Endothelial cell of umbilical vein (primary cell): ENCODE results near the gene NACA2. TPM values are rescaled to one million over a fixed set of nuclear protein-coding genes. Genes with fewer than 3 reads are reported as not detected.

Experiments
- BruUV-seq: library from RNA; stranded (reverse); fragments of 400-500 nt; replicated peaks from 2 replicates; lab custom pipeline; 2021; lab: Mats Ljungman, UMichigan
- CTCF ChIA-PET: fragments of 300-600, 350-600 bp; sonication (Branson Sonifier 250); formaldehyde crosslinking; loops from one replicate; lab custom pipeline; 2021; ENCODE audit warnings: antibody characterized with exemption, inconsistent platforms; lab: Charles Lee
- POLR2A ChIA-PET: fragments of 300-600, 350-600 bp; sonication (Branson Sonifier 250); formaldehyde crosslinking; loops from one replicate; lab custom pipeline; 2021; ENCODE audit warnings: antibody characterized with exemption, inconsistent platforms; lab: Charles Lee
- DNase-seq: peaks from one replicate; pipeline ENCODE4 v3.0.0-alpha.2; 2011; ENCODE audit warnings: low read depth, low spot score
- FAIRE-seq: peaks from 2 replicates; lab custom pipeline; 2011; peaks lifted over from hg19 to GRCh38; lab: Jason Lieb, UNC
- H2AFZ ChIP-seq: 2 replicates; pipeline ENCODE4 v1.6.0; 2012; ENCODE audit warnings: low read depth, low read length, control low read depth, inconsistent platforms
- H3K27ac ChIP-seq: 2 replicates; pipeline ENCODE4 v1.5.1; 2011; ENCODE audit warnings: low read depth, mild to moderate bottlenecking, control low read depth, low read length, moderate library complexity; ENCODE audit not compliant: insufficient read depth
- H3K27me3 ChIP-seq, 2 experiments: 2 replicates each; pipeline versions ENCODE4 v1.6.0 to v1.6.1; 2011; ENCODE audit warnings: low read length in 2 of 2, mixed read lengths in 1 of 2; ENCODE audit not compliant: control insufficient read depth in 2 of 2, insufficient read depth in 2 of 2
- H3K36me3 ChIP-seq, 2 experiments: 2 replicates in 1 of 2; 3 replicates in 1 of 2; pipeline ENCODE4 v1.5.1; 2011; ENCODE audit warnings: low read length in 2 of 2, mild to moderate bottlenecking in 1 of 2, moderate library complexity in 1 of 2; ENCODE audit not compliant: control insufficient read depth in 2 of 2, insufficient read depth in 2 of 2; ENCODE audit errors: extremely low read depth in 1 of 2
- H3K4me1 ChIP-seq: 3 replicates; pipeline ENCODE4 v1.5.1; 2011; ENCODE audit warnings: mild to moderate bottlenecking, low read length; ENCODE audit not compliant: control insufficient read depth, insufficient read depth; ENCODE audit errors: extremely low read depth
- H3K4me2 ChIP-seq: 2 replicates; pipeline ENCODE4 v1.6.1; 2011; ENCODE audit warnings: low read length, control low read depth, mixed read lengths; ENCODE audit not compliant: insufficient read depth
- H3K4me3 ChIP-seq, 3 experiments: fragments of 200-600 bp in 1 of 3; sonication (generic), shearing (Covaris generic) in 1 of 3; replicated peaks in 1 of 3; 2 replicates each; pipeline ENCODE4 v1.5.1; 2011 to 2016; ENCODE audit warnings: control low read depth in 3 of 3, low read length in 3 of 3, mild to moderate bottlenecking in 2 of 3, inconsistent platforms in 1 of 3, low read depth in 1 of 3, moderate library complexity in 1 of 3; ENCODE audit not compliant: insufficient read depth in 1 of 3
- H3K79me2 ChIP-seq: 2 replicates; pipeline ENCODE4 v1.6.0; 2012; ENCODE audit warnings: low read length, inconsistent platforms; ENCODE audit not compliant: control insufficient read depth, insufficient read depth
- H3K9ac ChIP-seq: replicated peaks from 2 replicates; pipeline ENCODE3; 2011; ENCODE audit warnings: low read length, control low read depth; ENCODE audit not compliant: insufficient read depth; ENCODE audit errors: extremely low read depth
- H3K9me1 ChIP-seq: replicated peaks from 3 replicates; pipeline ENCODE4 v1.6.0; 2011; ENCODE audit warnings: mild to moderate bottlenecking, low read length; ENCODE audit not compliant: control insufficient read depth, insufficient read depth; ENCODE audit errors: extremely low read depth
- H3K9me3 ChIP-seq: replicated peaks from 2 replicates; pipeline ENCODE4 v1.5.1; 2012; ENCODE audit warnings: low read length, inconsistent platforms; ENCODE audit not compliant: control insufficient read depth, insufficient read depth
- H4K20me1 ChIP-seq: replicated peaks from 2 replicates; pipeline ENCODE3; 2011; ENCODE audit warnings: mild to moderate bottlenecking, low read length; ENCODE audit not compliant: control insufficient read depth, insufficient read depth; ENCODE audit errors: extremely low read depth
- CTCF ChIP-seq, 2 donors: IDR thresholded peaks; 1 replicate in 1 of 2; 2 replicates in 1 of 2; pipeline ENCODE4 v1.5.1; 2011; ENCODE audit warnings: low read length in 2 of 2, mild to moderate bottlenecking in 2 of 2, moderate library complexity in 2 of 2, control low read depth in 1 of 2, inconsistent platforms in 1 of 2, low read depth in 1 of 2; ENCODE audit not compliant: insufficient read depth in 1 of 2; ENCODE audit errors: extremely low read depth in 1 of 2
- EZH2 ChIP-seq: IDR thresholded peaks from 2 replicates; pipeline ENCODE4 v1.6.1; 2012; ENCODE audit warnings: borderline replicate concordance, low read depth, mild to moderate bottlenecking, moderate library complexity, low read length, inconsistent platforms; ENCODE audit not compliant: severe bottlenecking
- FOS ChIP-seq: IDR thresholded peaks from 2 replicates; pipeline ENCODE4 v1.6.1; 2011; ENCODE audit warnings: mild to moderate bottlenecking, low read length, moderate library complexity, borderline replicate concordance; ENCODE audit not compliant: insufficient read depth
- GATA2 ChIP-seq: IDR thresholded peaks from 2 replicates; pipeline ENCODE4 v1.7.0; 2011; ENCODE audit warnings: low read depth, mild to moderate bottlenecking, moderate library complexity, mixed read lengths, low read length; ENCODE audit not compliant: insufficient read length, insufficient read depth
- JUN ChIP-seq: IDR thresholded peaks from 2 replicates; pipeline ENCODE4 v1.6.1; 2011; ENCODE audit warnings: borderline replicate concordance, low read depth; ENCODE audit not compliant: insufficient read length, insufficient read depth
- MAX ChIP-seq: IDR thresholded peaks from 2 replicates; pipeline ENCODE4 v1.6.1; 2011; ENCODE audit not compliant: insufficient read depth, insufficient read length
- MYC ChIP-seq: IDR thresholded peaks from one replicate; pipeline ENCODE4 v1.6.1; 2011; ENCODE audit warnings: mild to moderate bottlenecking, low read depth, low read length
- POLR2A ChIP-seq: IDR thresholded peaks from 2 replicates; pipeline ENCODE4 v1.6.1; 2012; ENCODE audit warnings: low read depth, mild to moderate bottlenecking, control low read depth, low read length
- POLR2AphosphoS5 ChIP-seq: IDR thresholded peaks from 2 replicates; pipeline ENCODE4 v1.6.1; 2012; ENCODE audit warnings: low read depth, mild to moderate bottlenecking, control low read depth, low read length, moderate library complexity; ENCODE audit not compliant: insufficient read depth
- dilution Hi-C: fragments of 300-500 bp; cut with MboI; formaldehyde crosslinking; loops from one replicate; pipeline ENCODE4 v1.15.0; 2019; ENCODE audit warnings: low sequenced_read_pairs; ENCODE audit not compliant: extremely low pct_ligation_motif_present
- intact Hi-C: fragments of 100-400 bp; cut with micrococcal nuclease; formaldehyde crosslinking; loops from one replicate; pipeline ENCODE4 v1.10.0; 2022
- polyA plus RNA-seq, 4 experiments: library from polyadenylated mRNA; depleted of rRNA in 3 of 4; stranded (reverse) in 3 of 4; unstranded in 1 of 4; fragments of >200 nt; gene quantifications; 2 replicates each; pipeline versions ENCODE4 v1.2.1 to v1.2.3, GENCODE V29; 2011 to 2012; ENCODE audit warnings: missing spikeins in 1 of 4
- total RNA-seq: library from RNA; stranded (reverse); gene quantifications from 2 replicates; pipeline ENCODE4 v1.2.3, GENCODE V29; 2021

NACA2 gene
- total and polyA plus RNA-seq, 2 donors (not counting 3 experiments of a cell fraction or from before 2014, with no cell fraction given), result not detected

GRCh38 chr17:61605692-61606091 lies 14.7 kb upstream of the NACA2 start:
- CTCF ChIA-PET, result no interaction called here
- no peak for TF ChIP-seq POLR2AphosphoS5
- TF ChIP-seq FOS, result no peak
- TF ChIP-seq JUN, result no peak
- TF ChIP-seq EZH2, result no peak
- no peak for TF ChIP-seq MAX
- no peak for TF ChIP-seq GATA2
- no peak for TF ChIP-seq POLR2A
- TF ChIP-seq MYC, result no peak
- no peak for TF ChIP-seq CTCF (IDR thresholded peaks at IDR 0.05; ENCODE audit: extremely low read depth in 1 of 2, insufficient read depth in 1 of 2, low read depth in 1 of 2, low read length in 2 of 2)
- intact Hi-C loops, result loop anchor here (2.0 kb wide), 1 partner anchor 49 kb away; no protein-coding TSS in a partner anchor
- POLR2A ChIA-PET, result no interaction called here
- Histone ChIP-seq H3K27me3 (no peaks in the 10 kb centered on the region), H3K79me2 (no peaks in the 10 kb centered on the region), H3K9me3 (no peaks in the 10 kb centered on the region), H2AFZ (no peak overlapping the region), H4K20me1 (no peaks in the 10 kb centered on the region), H3K4me1 (no peaks in the 10 kb centered on the region), H3K9me1 (no peaks in the 10 kb centered on the region), H3K36me3 (no peaks in the 10 kb centered on the region), H3K27ac (no peak overlapping the region), H3K4me2 (no peak overlapping the region), H3K9ac (no peak overlapping the region), H3K4me3 (no peak overlapping the region)
- no peak for DNase-seq
- dilution Hi-C loops, result no loop called here
- FAIRE-seq, result no peak
- BruUV-seq, result no TSS peak
